ENCODE data around the gene KRTAP4-5. TPM values are rescaled to one million over a fixed set of nuclear protein-coding genes. Genes with fewer than 3 reads are reported as not detected.
"Not testable (repeated sequence)": the region's sequence is repeated elsewhere in the genome, so short reads cannot be mapped to it uniquely, and the experiment has no call there.

KRTAP4-5 gene
- total RNA-seq, 4 donors from 2014 or later: 0.34 to 14.9 TPM; not detected in 2

DNA sequence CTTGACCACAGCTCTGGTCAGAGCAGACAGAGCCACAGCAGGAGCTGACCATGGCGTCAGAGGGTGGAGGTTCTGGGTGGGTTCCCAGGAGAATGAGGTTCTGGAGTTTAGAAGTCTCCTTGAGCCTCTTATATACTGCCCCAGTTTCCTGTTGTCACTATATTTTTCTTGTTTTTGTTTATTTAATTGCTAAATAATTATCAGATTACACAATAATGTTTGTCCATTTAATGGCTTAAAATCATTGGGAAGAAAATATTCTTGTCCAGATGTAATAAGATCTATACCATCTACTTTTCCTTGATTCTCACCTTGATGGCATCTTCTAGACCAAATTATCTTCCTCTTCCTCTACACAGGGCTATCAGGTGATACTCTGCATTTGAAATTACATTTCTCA is 18.5 kb upstream of the KRTAP4-5 start, which contains the start of gene KRTAP4-3:
Gene KRTAP4-3 (minus strand): TSS at position 101 of the 400 bp plus-strand sequence. CDS start 49 bp downstream, at position 52.
- intact Hi-C loops (cut with DNase I; ENCODE audit: low total_unique reads): no loop called here
- WGBS, 2 donors: 63% methylated on average over 1 of the region's 1 CpG
- H3K4me3 ChIP-seq (ENCODE audit: low read depth, poor library complexity, severe bottlenecking): no peak within 1 kb of the TSS
- no peak for TF ChIP-seq POLR2A (IDR thresholded peaks at IDR 0.05)
- TF ChIP-seq, protein P1, sequence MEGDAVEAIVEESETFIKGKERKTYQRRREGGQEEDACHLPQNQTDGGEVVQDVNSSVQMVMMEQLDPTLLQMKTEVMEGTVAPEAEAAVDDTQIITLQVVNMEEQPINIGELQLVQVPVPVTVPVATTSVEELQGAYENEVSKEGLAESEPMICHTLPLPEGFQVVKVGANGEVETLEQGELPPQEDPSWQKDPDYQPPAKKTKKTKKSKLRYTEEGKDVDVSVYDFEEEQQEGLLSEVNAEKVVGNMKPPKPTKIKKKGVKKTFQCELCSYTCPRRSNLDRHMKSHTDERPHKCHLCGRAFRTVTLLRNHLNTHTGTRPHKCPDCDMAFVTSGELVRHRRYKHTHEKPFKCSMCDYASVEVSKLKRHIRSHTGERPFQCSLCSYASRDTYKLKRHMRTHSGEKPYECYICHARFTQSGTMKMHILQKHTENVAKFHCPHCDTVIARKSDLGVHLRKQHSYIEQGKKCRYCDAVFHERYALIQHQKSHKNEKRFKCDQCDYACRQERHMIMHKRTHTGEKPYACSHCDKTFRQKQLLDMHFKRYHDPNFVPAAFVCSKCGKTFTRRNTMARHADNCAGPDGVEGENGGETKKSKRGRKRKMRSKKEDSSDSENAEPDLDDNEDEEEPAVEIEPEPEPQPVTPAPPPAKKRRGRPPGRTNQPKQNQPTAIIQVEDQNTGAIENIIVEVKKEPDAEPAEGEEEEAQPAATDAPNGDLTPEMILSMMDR (IDR thresholded peaks at IDR 0.05): no peak
- DNase-seq (ENCODE audit: low spot score in 2 of 2): no peak

DNA sequence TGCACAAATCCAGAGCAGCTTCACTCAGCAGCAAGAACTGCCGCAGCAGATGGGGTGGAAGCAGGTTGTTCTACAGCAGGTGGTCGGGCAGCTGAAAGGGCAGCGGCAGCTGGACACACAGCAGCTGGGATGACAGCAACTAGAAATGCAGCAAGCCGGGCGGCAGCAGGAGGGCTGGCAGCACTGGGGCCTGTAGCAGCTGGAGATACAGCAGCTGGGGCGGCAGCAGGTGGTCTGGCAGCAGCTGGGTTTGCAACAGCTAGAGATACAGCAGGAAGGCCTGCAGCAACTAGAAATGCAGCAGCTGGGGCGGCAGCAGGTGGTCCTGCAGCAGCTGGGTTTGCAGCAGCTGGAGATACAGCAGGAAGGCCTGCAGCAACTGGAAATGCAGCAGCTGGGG is 17.9 kb upstream of the KRTAP4-5 start:
- DNase-seq (ENCODE audit: low spot score in 2 of 2): no peak
- TF ChIP-seq POLR2A (IDR thresholded peaks at IDR 0.05): no peak
- TF ChIP-seq, protein P1 (IDR thresholded peaks at IDR 0.05): no peak
- no peak overlapping the region for H3K4me3 ChIP-seq (ENCODE audit: low read depth, poor library complexity, severe bottlenecking)
- intact Hi-C loops (cut with DNase I; ENCODE audit: low total_unique reads): no loop called here
- WGBS, 2 donors: 82 to 89% methylated on average over 7 of the region's 7 CpGs

DNA sequence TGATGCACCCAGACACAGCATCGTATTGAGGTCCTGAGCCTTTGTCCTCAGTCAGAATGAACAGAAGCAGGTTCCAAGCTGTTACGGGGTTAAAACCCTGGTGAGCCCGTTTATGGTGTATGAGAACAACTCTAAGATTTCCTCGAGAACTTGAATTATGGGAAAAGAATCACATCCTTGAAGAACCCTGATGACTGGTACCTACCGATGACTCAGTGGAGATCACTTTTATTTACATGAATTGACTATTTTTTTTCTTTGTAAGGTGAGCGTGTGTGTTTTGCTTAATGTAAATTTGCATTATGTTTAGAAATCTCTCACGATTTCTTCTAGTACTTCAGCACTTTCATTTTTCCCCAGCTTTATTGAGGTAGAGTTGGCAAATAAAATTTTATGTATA is 14.2 kb upstream of the KRTAP4-5 start:
- no peak for TF ChIP-seq POLR2A (IDR thresholded peaks at IDR 0.05)
- TF ChIP-seq, protein P1 (IDR thresholded peaks at IDR 0.05): no peak
- H3K4me3 ChIP-seq (ENCODE audit: low read depth, poor library complexity, severe bottlenecking): no peak overlapping the region
- 76 to 80% methylated on average over 7 of the region's 7 CpGs for WGBS, 2 donors
- no peak for DNase-seq (ENCODE audit: low spot score in 2 of 2)
- intact Hi-C loops (cut with DNase I; ENCODE audit: low total_unique reads): no loop called here

DNA sequence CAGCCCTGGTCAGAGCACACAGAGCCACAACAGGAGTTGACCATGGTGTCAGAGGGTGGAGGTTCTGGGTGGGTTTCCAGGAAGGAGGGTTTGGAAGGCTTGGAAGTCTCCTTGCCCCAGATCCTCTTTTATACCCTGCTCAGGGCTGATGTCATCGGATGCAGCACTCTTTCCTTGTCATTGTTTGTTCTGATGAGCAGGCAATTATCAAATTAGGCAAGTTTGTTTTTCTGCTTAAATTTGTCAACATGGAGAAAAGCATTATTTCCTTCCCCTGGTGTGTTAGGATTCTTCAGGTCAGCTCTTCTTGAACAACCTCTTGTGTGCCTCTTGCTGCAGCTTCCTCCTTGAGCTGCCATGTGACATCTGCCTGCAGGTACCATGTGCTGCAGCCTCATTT is 11.0 kb upstream of the KRTAP4-5 start, which contains the start of gene KRTAP4-4:
Gene KRTAP4-4 (minus strand): TSS at position 101 of the 400 bp plus-strand sequence. CDS start 57 bp downstream, at position 44.
- H3K4me3 ChIP-seq (ENCODE audit: low read depth, poor library complexity, severe bottlenecking): no peak within 1 kb of the TSS
- intact Hi-C loops (cut with DNase I; ENCODE audit: low total_unique reads): no loop called here
- DNase-seq (ENCODE audit: low spot score in 2 of 2): no peak
- TF ChIP-seq, protein P1 (IDR thresholded peaks at IDR 0.05): no peak
- no peak for TF ChIP-seq POLR2A (IDR thresholded peaks at IDR 0.05)
- WGBS, 2 donors: 85 to 90% methylated on average over 1 of the region's 1 CpG

DNA sequence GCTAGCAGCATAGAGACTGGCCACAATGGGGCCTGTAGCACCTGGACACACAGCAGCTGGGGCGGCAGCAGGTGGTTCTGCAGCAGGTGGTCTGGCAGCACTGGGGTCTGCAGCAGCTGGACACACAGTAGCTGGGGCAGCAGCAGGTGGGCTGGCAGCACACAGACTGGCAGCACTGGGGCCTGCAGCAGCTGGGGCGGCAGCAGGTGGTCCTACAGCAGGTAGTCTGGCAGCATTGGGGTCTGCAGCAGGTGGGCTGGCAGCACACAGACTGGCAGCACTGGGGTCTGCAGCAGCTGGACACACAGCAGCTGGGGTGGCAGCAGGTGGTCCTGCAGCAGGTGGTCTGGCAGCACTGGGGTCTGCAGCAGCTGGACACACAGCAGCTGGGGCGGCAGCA is 10.6 kb upstream of the KRTAP4-5 start:
- WGBS, 2 donors: 92 to 100% methylated on average over 2 of the region's 3 CpGs
- intact Hi-C loops (cut with DNase I; ENCODE audit: low total_unique reads); DNase-seq (ENCODE audit: low spot score in 2 of 2); H3K4me3 ChIP-seq (ENCODE audit: low read depth, poor library complexity, severe bottlenecking): not testable (repeated sequence)

DNA sequence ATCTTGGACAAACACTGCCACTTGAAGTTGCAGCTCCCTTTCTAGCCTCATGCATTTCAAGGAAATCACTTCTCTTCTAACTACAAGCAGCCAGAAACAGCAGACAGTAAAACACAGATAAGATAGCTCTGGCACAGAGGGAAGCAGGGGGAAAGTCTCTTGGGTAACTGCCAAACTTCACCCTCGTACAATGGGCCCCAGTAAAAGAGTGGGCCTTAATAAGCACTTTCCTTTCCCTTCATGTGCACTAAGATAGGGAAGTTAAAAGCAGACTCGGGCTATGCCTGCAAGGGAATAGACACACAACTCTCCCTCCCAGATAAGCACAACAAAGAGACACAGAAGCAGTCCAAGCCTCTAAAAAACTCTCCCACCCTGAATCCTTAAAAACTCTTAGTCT is 4.2 kb upstream of the KRTAP4-5 start:
- DNase-seq (ENCODE audit: low spot score in 2 of 2): no peak
- H3K4me3 ChIP-seq (ENCODE audit: low read depth, poor library complexity, severe bottlenecking): no peak overlapping the region
- TF ChIP-seq, protein P1 (IDR thresholded peaks at IDR 0.05): no peak
- no peak for TF ChIP-seq POLR2A (IDR thresholded peaks at IDR 0.05)
- intact Hi-C loops (cut with DNase I; ENCODE audit: low total_unique reads): no loop called here
- 30 to 50% methylated on average over 2 of the region's 2 CpGs for WGBS, 2 donors

Data from lower leg skin (tissue), 4 donors.